Ramos (cell line): ENCODE measurements around the gene ARL13B.
"Not testable (repeated sequence)": the region's sequence is repeated elsewhere in the genome, so short reads cannot be mapped to it uniquely, and the experiment has no call there.

Experiments
- in situ Hi-C: fragments of 300-500 bp; cut with MboI; formaldehyde crosslinking; loops from one replicate; pipeline ENCODE4 v1.14.3; 2022; ENCODE audit warnings: low sequenced_read_pairs; ENCODE audit not compliant: unreplicated experiment

Gene ARL13B

GRCh38 chr3:93979850-93980676, at the start of gene ARL13B:
ARL13B (plus strand) TSS chr3:93980155; CDS start chr3:93980424, 269 bp downstream.
- in situ Hi-C loops: no loop called here

- in situ Hi-C loops: no loop called here
Measured at GRCh38 chr3:93931597-93932229, 48.2 kb upstream of the ARL13B start.

GRCh38 chr3:93934366-93935046, 45.4 kb upstream of the ARL13B start:
- in situ Hi-C loops: no loop called here

DNA sequence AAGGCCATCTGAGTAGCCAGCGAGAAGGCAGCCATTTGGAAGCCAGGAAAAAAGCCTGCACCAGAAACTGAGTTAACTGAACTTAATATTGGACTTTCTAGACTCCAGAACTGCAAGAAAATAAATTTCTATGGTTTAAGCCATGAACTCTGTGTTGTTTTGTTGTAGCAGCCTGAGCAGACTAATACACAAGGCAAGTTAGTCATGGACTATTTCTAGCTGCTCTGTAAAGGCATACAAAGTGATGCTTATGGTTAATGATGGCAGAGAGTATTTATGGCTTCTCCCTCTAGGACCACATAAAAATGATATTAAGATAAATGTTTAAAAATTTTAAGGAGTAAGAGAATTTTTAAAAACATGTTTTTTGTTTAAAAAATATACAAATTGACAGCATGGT, 43.4 kb upstream of the ARL13B start:
- in situ Hi-C loops: no loop called here

- in situ Hi-C loops: not testable (repeated sequence)
Measured at GRCh38 chr3:93937485-93937884, 42.5 kb upstream of the ARL13B start.

- in situ Hi-C loops: not testable (repeated sequence)
Measured at GRCh38 chr3:93949958-93950357, 30.0 kb upstream of the ARL13B start.

GRCh38 chr3:93961026-93961425, 18.9 kb upstream of the ARL13B start:
- in situ Hi-C loops: no loop called here

DNA sequence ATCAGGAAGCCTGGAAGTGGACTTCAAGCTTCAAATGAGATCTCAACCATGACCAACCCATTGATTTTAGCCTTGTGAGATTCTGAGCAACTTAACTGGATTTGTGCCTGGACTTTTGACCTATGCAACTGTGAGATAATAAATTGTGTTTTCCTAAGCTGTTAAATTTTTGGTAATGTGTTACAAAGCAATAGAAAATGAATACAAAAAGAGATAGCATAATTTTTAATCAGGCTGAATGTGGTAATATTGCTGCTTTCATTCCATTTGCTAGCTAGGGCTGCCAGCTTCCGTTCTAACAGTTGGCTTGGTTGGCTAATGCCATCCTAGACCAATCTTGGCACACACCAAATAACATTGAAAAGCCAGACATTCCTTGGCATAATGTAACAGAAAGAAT, 18.5 kb upstream of the ARL13B start:
- in situ Hi-C loops: no loop called here

DNA sequence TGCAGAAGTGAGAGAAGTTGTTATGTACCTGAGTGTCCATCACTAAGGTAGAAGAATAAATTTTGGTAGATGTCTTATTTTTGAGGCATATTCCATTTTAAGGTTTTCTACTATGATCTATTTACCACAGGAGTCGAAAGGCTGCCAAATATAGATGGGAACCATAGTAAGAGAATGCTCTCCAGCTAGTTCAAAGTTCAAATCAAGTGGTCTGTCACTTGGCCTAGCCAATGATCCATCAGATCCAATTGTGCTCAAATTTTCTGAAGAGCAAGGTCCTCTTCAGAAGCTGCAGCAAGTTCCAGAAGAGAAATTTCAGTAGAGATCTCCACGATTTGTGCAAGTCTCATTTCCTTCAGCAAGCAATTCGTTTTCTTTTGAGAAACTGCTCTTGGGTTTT, 17.2 kb upstream of the ARL13B start:
- in situ Hi-C loops: no loop called here

DNA sequence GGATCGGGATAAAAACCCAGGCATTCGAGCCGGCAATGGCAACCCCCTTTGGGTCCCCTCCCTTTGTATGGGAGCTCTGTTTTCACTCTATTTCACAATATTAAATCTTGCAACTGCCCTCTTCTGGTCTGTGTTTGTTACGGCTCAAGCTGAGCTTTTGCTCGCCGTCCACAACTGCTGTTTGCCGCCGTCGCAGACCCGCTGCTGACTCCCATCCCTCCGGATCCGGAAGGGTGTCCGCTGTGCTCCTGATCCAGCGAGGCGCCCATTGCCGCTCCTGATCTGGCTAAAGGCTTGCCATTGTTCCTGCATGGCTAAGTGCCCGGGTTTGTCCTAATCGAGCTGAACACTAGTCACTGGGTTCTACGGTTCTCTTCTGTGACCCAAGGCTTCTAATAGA, 14.8 kb upstream of the ARL13B start:
- in situ Hi-C loops: not testable (repeated sequence)

DNA sequence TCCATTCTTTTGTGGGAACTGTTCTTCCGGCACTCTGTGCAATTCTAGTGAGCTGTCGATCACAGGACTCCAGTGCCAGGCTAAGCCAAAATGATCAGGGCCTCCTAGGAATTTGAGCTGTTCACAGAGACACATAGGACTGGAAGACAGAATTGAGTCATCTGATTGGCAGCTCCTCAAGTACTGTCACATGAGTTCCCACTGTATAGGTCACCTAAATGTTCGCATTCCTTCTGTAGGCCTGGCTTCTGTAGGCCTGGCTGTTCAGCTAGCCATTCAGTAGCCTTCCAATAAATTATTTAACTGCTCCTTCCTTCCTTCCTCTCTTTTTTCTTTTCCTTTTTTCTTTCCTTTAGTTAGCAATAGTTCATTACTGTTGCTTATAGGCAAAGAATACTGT, 10.5 kb upstream of the ARL13B start:
- in situ Hi-C loops: no loop called here

DNA sequence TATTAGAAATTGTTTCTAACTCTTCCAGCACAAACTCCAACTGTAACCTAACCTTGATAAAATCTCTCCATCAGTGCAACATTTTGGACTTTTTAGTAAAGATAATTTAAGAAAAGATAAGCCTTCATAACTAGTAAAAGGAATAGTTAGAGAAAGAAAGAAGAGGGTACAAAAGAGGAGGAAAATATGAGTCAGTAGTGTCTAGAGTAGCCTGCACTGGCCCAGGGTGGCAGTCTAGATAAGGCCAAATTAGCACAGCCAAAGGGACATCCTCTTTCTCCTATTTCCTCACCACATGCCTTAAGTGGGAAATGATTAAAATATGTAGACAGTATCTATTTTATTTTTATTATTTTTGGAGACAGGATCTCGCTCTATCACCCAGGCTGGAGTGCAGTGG, 10.0 kb upstream of the ARL13B start:
- in situ Hi-C loops: no loop called here

- in situ Hi-C loops: no loop called here
Measured at GRCh38 chr3:93973131-93974126, 6.5 kb upstream of the ARL13B start, which contains the start of gene PROS1. PROS1 (minus strand) TSS chr3:93973896; CDS start chr3:93973749, 147 bp downstream.

DNA sequence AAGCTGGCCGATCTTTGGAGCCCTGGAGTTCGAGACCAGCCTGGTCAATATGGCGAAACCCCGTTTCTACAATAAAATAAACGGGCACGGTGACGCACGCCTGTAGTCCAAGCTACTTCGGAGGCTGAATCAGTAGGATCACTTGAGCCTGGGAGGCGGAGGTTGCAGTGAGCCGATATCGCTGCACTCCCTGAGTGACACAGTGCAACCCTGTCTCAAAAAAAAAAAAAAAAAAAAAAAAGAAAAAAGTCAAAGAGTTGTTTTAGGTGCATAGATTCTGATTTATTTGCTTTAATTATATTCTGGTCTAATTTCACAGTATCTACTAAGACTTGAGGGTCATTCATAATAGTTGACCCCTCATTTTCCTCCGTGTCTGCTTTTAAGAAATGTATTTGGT, 1.7 kb downstream of the ARL13B start:
- in situ Hi-C loops: no loop called here

DNA sequence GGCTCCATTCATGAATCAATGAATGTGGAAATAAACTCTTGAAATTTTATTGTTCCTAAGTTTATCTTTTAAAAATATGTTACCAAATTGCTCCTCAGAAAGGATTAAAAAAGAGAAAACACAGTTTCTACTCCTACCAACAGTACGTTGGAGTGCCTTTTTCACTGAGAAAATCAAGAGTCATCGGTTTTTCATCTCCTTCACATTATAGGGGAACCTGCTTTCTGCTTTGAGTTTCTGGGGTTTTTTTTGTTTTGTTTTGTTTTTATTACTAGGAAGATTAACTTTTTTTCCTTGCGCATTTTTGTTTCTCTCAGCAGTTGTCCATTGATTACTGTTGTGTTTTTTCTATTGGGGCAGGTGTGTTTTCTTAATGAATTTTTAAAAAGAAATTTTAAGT, 3.5 kb downstream of the ARL13B start:
- in situ Hi-C loops: no loop called here

DNA sequence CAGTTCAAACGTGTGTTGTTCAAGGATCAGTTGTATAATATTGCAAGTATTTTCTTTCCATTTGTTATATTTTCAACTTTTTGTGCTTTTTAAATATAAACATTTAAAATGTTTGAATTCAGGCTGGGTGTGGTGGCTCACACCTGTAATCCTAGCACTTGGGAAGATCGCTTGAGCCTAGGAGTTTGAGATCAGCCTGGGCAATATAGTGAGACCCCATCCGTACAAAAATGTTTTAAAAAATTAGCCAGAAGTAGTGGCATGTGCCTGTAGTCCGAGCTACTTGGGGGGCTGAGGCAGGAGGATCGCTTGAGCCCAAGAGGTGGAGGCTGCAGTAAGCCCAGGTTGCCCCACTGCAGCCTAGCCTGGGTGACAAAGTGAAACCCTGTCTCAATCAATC, 4.7 kb downstream of the ARL13B start:
- in situ Hi-C loops: no loop called here

- in situ Hi-C loops: no loop called here
Measured at GRCh38 chr3:93988283-93988682, 8.3 kb downstream of the ARL13B start.

- in situ Hi-C loops: no loop called here
Measured at GRCh38 chr3:93988764-93989163, 8.8 kb downstream of the ARL13B start.

DNA sequence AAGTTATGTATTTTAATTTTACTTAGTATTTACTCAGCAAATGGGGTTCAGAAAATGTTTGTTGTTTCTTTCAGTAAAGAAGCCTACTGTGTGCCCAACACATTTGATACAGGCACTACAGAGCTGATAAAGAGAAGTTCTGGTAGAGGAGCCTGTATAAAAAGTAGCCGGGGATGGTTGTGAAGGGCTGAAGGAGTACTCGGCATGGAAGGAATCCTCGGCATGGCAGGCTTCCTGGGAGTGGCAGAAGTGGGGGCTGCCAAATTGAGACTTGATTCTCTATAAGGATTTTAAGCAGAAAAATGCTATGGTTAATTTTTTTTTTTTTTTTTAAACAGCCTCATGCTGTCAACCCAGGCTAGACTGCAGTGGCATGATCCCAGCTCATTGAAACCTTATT, 9.3 kb downstream of the ARL13B start:
- in situ Hi-C loops: no loop called here

GRCh38 chr3:93991631-93992030, 11.7 kb downstream of the ARL13B start:
- in situ Hi-C loops: no loop called here
